Left ventricle myocardium inferior (tissue), 1 donor: ENCODE data around the gene GPBAR1. TPM values are rescaled to one million over a fixed set of nuclear protein-coding genes. Genes with fewer than 3 reads are reported as not detected.

Source experiments
- DNase-seq: peaks from one replicate; pipeline ENCODE4 v3.0.0-alpha.2; 2020
- H3K27ac ChIP-seq: fragments of 200-600 bp; replicated peaks from 2 replicates; pipeline ENCODE4 v1.8.0; 2021
- H3K27me3 ChIP-seq: fragments of 200-600 bp; 2 replicates; pipeline ENCODE4 v1.8.0; 2021; ENCODE audit warnings: low read depth
- H3K36me3 ChIP-seq: fragments of 200-600 bp; 2 replicates; pipeline ENCODE4 v1.8.0; 2021
- H3K4me1 ChIP-seq: fragments of 200-600 bp; 2 replicates; pipeline ENCODE4 v1.8.0; 2021
- H3K4me3 ChIP-seq: fragments of 200-600 bp; 2 replicates; pipeline ENCODE4 v1.8.0; 2021; ENCODE audit warnings: mild to moderate bottlenecking, moderate library complexity
- H3K9me3 ChIP-seq: fragments of 200-600 bp; replicated peaks from 2 replicates; pipeline ENCODE4 v1.8.0; 2021
- CTCF ChIP-seq: fragments of 200-600 bp; IDR thresholded peaks from 2 replicates; pipeline ENCODE4 v1.8.0; 2021; ENCODE audit warnings: antibody characterized with exemption, mild to moderate bottlenecking, borderline replicate concordance
- intact Hi-C: fragments of 100-400 bp; cut with micrococcal nuclease; formaldehyde crosslinking; loops from one replicate; pipeline ENCODE4 v1.11.0; 2022
- total RNA-seq: library from RNA; stranded (reverse); fragmentation: NEBNext Ultra II Directional; extraction: Animal tissue kit (Norgen Biotek cat#: 25700); gene quantifications from one replicate; pipeline ENCODE4 v1.2.1, GENCODE V29; 2021
- donor health status: DM: no; HTN: yes; CAD: no; lungs with severe emphysema.

GPBAR1 gene
- total RNA-seq, 1 donor from 2014 or later = 1.5 TPM

GRCh38 chr2:218260166-218260565 is 649 bp upstream of the GPBAR1 start:
- Histone ChIP-seq H3K27ac (peak overlapping the region; percentile 88), H3K4me1 (peaks cover 78% of the 10 kb centered on the region), H3K9me3 (no peaks in the 10 kb centered on the region), H3K27me3 (no peaks in the 10 kb centered on the region), H3K36me3 (peaks cover 31% of the 10 kb centered on the region), H3K4me3 (peak overlapping the region; percentile 47)
- DNase-seq = no peak
- intact Hi-C loops = no loop called here
- TF ChIP-seq CTCF = no peak

GRCh38 chr2:218261423-218262236 is 815 bp downstream of the GPBAR1 start:
- Histone ChIP-seq H3K4me3 (peak overlapping the region; percentile 32), H3K4me1 (peaks cover 78% of the 10 kb centered on the region), H3K36me3 (peaks cover 39% of the 10 kb centered on the region), H3K27ac (peak overlapping the region; percentile 88), H3K9me3 (no peaks in the 10 kb centered on the region), H3K27me3 (no peaks in the 10 kb centered on the region)
- no peak for DNase-seq
- intact Hi-C loops = no loop called here
- no peak for TF ChIP-seq CTCF

GRCh38 chr2:218262237-218262600 is 1.4 kb downstream of the GPBAR1 start:
- no peak for TF ChIP-seq CTCF
- Histone ChIP-seq H3K4me3 (no peak overlapping the region), H3K4me1 (peaks cover 75% of the 10 kb centered on the region), H3K9me3 (no peaks in the 10 kb centered on the region), H3K27me3 (no peaks in the 10 kb centered on the region), H3K36me3 (peaks cover 45% of the 10 kb centered on the region), H3K27ac (peak overlapping the region; percentile 88)
- DNase-seq = no peak
- intact Hi-C loops = no loop called here

- peaks cover 72% of the 10 kb centered on the region for H3K4me1 ChIP-seq
- H3K36me3 ChIP-seq = peaks cover 51% of the 10 kb centered on the region
Measured at GRCh38 chr2:218262631-218263586, 2.1 kb downstream of the GPBAR1 start.

More at GRCh38 chr2:218262631-218263586, 2.1 kb downstream of the GPBAR1 start:
- DNase-seq = no peak
- Histone ChIP-seq H3K4me3 (no peak overlapping the region), H3K27ac (peak overlapping the region; percentile 88), H3K9me3 (no peaks in the 10 kb centered on the region), H3K27me3 (no peaks in the 10 kb centered on the region)
- TF ChIP-seq CTCF = no peak
- intact Hi-C loops = no loop called here
